NB4 (cell line): ENCODE measurements around the gene POLR1G.
A peak's percentile ranks its signal among the peaks of the same experiment; 100 is the strongest.

Source experiments
- DNase-seq: peaks from one replicate; pipeline ENCODE4 v3.0.0; 2010; ENCODE audit warnings: low read depth
- H3K4me3 ChIP-seq: one replicate; pipeline ENCODE4 v1.5.1; 2011; ENCODE audit warnings: mild to moderate bottlenecking, low read depth, low read length, moderate library complexity
- MYC ChIP-seq: IDR thresholded peaks from 2 replicates; pipeline ENCODE4 v1.6.1; 2011; ENCODE audit warnings: low read depth, low read length
- POLR2A ChIP-seq: IDR thresholded peaks from 2 replicates; pipeline ENCODE4 v1.6.1; 2011; ENCODE audit warnings: mild to moderate bottlenecking; ENCODE audit not compliant: insufficient read length; ENCODE audit errors: extremely low read depth
- TF ChIP-seq, protein P1 (sequence below): IDR thresholded peaks from 2 replicates; pipeline ENCODE4 v1.6.1; 2011; ENCODE audit warnings: low read depth, low read length
- TF ChIP-seq, protein P2 (sequence below): IDR thresholded peaks from one replicate; pipeline ENCODE4 v1.5.1; 2012; ENCODE audit warnings: low read depth, low read length

POLR1G gene

DNA sequence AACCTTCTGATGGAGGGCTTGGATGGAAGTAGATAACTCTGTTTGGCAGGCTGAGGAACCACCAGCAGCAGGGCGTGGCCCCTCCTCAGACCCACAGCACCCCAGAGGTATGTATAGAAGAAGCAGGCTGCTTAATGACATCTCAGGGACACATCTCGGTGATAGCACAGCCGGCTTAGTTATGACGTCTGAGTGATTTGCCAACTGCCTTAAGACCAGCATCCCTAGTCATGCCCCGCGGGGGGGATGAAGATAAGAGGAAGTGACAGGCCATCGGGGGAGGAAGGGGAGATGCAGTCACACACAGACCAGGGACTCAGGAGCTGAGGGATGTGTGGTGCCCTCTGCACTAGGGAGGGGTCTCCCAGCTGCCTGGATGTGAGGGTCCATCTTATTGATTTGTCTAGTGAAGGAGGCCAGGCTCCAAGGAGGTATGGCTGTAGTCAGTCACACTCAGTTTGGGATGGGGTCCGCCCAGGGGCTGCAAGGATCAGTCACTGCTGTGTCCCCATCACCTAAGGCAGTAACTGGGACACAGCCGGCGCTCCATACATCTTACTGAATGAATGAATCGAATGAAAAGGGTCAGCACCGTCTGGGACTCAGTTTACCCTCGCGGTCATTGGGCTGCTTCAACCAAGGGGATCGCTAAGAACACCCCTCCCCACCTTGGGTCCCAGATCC lies 36.5 kb downstream of the POLR1G start:
- TF ChIP-seq POLR2A (no peak), MYC (no peak)
- TF ChIP-seq, protein P1, sequence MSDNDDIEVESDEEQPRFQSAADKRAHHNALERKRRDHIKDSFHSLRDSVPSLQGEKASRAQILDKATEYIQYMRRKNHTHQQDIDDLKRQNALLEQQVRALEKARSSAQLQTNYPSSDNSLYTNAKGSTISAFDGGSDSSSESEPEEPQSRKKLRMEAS, result no peak
- TF ChIP-seq, protein P2, sequence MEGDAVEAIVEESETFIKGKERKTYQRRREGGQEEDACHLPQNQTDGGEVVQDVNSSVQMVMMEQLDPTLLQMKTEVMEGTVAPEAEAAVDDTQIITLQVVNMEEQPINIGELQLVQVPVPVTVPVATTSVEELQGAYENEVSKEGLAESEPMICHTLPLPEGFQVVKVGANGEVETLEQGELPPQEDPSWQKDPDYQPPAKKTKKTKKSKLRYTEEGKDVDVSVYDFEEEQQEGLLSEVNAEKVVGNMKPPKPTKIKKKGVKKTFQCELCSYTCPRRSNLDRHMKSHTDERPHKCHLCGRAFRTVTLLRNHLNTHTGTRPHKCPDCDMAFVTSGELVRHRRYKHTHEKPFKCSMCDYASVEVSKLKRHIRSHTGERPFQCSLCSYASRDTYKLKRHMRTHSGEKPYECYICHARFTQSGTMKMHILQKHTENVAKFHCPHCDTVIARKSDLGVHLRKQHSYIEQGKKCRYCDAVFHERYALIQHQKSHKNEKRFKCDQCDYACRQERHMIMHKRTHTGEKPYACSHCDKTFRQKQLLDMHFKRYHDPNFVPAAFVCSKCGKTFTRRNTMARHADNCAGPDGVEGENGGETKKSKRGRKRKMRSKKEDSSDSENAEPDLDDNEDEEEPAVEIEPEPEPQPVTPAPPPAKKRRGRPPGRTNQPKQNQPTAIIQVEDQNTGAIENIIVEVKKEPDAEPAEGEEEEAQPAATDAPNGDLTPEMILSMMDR, result no peak
- H3K4me3 ChIP-seq, result peak overlapping the region; percentile 34
- peak; percentile 96 for DNase-seq

DNA sequence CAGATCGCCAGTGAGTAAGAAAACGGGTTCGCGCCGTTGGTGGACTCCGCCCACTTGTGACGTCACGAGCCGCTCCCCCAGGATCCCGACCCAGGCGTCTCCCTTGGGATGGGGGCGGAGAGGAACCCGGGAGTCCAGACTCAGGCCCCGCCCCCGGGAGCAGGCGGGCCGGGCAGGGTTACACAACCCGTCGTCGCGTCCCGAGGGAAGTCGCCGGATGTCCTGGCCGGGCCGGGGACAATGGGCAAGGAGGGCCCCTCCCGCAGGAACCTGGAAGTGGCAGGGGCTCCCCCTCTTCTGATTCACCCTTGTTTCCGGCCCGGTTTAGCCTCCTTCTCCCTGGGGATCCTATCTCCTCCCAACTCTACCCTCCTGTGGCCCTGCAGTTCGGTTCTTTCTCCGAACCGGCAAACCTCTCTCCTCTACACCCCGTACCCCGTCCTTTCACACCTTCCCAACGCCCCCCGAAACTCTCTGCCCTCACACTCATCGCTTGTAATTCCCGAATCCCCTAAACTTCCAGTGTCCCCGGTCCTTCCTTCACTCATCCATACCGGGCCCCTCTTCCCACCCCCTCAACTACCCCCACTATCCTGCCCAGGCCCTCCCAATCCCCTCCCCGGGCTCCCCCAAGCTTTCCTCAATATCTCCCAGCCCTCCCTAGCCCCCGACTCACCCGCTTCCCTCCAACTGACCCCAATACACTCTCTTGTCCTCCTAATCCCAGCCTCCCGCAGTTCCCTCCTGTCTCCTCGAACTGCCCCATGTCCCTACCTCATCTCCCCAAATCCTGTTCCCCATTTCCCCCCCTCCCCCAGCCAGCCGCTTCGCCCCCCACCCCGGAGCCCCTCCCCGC lies 37.2 kb downstream of the POLR1G start:
- no peak for TF ChIP-seq MYC
- TF ChIP-seq, protein P2, result no peak
- no peak for TF ChIP-seq POLR2A
- TF ChIP-seq, protein P1, result no peak
- peak; percentile 93 for DNase-seq
- H3K4me3 ChIP-seq, result peak overlapping the region; percentile 34

DNA sequence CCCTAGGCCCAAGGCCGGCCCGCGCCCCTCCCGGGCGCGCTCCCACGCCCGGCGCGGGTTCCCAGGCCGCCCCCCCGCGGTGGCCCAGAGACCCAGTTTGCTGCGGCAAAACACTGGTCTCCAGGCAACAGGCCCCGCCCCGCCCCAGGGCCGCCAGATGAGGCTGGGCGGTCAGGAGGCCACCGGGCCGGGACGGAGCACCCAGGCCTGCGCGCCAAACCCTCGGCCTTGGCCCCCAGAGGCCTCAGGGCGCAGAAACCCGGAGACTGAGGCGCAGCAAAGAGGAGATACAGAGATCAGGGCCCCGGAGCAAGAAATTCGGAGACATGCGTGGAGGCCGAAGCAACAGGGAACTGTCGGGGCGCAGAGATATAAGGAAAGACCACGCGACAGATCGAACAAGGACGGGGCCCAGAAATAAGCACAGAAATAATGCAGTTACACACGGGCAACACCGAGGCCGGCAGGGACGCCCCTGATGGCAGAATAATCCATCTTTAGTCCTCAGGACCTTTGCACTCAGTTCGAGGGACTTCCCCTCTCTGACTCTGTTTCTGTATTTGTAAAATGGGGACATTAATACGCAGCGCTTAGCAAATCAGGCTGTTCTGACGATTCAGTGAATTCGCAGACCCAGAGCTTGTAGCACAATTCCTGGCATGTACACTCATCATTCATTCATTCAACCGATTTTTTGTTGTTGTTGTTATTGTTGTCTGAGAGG lies 38.0 kb downstream of the POLR1G start:
- peak; percentile 81 for DNase-seq
- TF ChIP-seq, protein P2, result no peak
- no peak for TF ChIP-seq POLR2A
- TF ChIP-seq MYC, result no peak
- TF ChIP-seq, protein P1, result no peak
- H3K4me3 ChIP-seq, result no peak overlapping the region

DNA sequence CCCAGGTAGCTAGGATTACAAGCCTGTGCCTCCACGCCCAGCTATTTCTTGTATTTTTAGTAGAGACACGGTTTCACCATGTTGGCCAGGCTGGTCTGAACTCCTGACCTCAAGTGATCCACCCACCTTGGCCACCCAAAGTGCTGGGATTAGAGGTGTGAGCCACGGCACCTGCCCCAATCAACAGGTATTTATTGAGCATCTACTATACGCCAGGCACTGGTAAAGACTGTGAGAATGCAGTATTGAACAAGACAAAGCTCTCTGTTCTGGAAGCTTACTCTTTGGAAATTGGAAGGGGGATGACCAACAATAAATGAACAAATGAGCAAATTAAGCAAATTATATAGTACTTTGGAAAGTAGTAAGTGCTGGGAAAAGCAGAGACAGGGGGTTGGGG lies 38.7 kb downstream of the POLR1G start:
- TF ChIP-seq, protein P1, result no peak
- TF ChIP-seq, protein P2, result no peak
- TF ChIP-seq MYC (no peak), POLR2A (no peak)
- no peak for DNase-seq
- no peak overlapping the region for H3K4me3 ChIP-seq

DNA sequence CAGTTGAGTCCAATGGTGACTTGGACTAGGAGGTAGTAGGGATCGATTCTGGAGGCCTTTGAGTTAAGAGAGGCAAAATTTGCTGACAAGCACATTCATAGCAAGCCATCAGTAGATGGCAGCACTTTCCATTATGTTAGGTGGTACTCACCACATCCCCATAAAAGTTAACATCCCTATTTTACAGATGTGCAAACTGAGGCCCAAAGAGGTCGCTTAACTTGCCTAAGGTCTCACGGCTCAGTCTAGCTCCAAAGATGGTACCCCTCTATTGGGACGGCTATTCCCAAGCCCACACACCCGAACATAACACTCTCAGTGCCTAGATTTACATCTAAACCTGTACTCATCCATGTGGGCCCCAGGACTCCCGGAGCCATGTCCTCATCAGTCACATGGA lies 39.9 kb downstream of the POLR1G start:
- TF ChIP-seq MYC, result no peak
- TF ChIP-seq, protein P2, result peak; percentile 17
- H3K4me3 ChIP-seq, result no peak overlapping the region
- peak; percentile 56 for DNase-seq
